ENCODE results near the gene TRNT1. TPM values are rescaled to one million over a fixed set of nuclear protein-coding genes. Genes with fewer than 3 reads are reported as not detected.

Gene TRNT1
- total and polyA plus RNA-seq, 2 experiments from 2014 or later = 33.9 to 36.4 TPM

DNA sequence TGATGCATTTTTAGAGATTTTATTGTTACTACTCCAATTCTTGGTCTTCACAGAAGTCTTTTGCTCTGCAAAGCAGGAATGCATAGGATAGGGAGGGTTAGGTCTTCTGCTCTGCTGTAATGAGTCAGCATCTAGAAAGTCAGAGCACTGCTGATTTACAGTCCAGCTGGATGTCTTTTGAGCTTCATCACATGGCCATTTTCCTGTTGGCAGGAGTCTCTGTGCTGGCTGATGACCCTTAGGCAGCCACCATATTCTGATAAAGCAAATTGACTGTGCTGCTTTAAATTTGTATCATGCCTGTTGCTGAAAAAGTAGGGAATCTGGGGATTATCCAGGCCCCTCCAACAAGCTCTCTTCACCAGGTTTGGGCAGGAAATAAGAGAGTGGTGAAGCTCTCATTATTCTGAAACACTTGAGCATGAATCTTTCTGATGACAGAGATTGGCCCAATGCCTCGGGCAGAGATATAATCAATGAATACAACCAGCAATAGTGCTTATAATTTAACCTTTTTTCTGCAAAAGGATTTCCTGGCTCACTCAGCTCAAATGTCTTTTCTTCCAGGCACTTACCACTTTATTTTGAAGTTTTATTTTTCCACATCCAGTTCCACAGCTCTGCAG is 62.5 kb downstream of the TRNT1 start:
- H3K9me3 Mint-ChIP-seq = peaks cover 82% of the 10 kb centered on the region
- H3K27me3 Mint-ChIP-seq (ENCODE audit: insufficient read depth, low read depth, poor library complexity) = no peaks in the 10 kb centered on the region
- DNase-seq (ENCODE audit: low spot score) (no peak), ATAC-seq (no peak)
- H3K36me3 Mint-ChIP-seq (ENCODE audit: low read depth) = peaks cover 4% of the 10 kb centered on the region; the same call in 1 of the 3 replicates
- H3K27me3 ChIP-seq (ENCODE audit: insufficient read depth) = no peaks in the 10 kb centered on the region
- H3K36me3 ChIP-seq (ENCODE audit: insufficient read depth) = no peaks in the 10 kb centered on the region
- no peaks in the 10 kb centered on the region for H3K4me1 Mint-ChIP-seq
- no peak for TF ChIP-seq ZNF331 (CRISPR knock-in tag; IDR thresholded peaks at IDR 0.05; ENCODE audit: low read depth)
- no peak for TF ChIP-seq ZNF114 (CRISPR knock-in tag; IDR thresholded peaks at IDR 0.05)
- no peak for TF ChIP-seq POLR2AphosphoS5 (IDR thresholded peaks at IDR 0.05; ENCODE audit: low read depth)
- TF ChIP-seq JUNB (IDR thresholded peaks at IDR 0.05; ENCODE audit: unreplicated experiment) = no peak
- no peak for TF ChIP-seq STAT1 (IDR thresholded peaks at IDR 0.05; ENCODE audit: unreplicated experiment)
- TF ChIP-seq, protein P1, sequence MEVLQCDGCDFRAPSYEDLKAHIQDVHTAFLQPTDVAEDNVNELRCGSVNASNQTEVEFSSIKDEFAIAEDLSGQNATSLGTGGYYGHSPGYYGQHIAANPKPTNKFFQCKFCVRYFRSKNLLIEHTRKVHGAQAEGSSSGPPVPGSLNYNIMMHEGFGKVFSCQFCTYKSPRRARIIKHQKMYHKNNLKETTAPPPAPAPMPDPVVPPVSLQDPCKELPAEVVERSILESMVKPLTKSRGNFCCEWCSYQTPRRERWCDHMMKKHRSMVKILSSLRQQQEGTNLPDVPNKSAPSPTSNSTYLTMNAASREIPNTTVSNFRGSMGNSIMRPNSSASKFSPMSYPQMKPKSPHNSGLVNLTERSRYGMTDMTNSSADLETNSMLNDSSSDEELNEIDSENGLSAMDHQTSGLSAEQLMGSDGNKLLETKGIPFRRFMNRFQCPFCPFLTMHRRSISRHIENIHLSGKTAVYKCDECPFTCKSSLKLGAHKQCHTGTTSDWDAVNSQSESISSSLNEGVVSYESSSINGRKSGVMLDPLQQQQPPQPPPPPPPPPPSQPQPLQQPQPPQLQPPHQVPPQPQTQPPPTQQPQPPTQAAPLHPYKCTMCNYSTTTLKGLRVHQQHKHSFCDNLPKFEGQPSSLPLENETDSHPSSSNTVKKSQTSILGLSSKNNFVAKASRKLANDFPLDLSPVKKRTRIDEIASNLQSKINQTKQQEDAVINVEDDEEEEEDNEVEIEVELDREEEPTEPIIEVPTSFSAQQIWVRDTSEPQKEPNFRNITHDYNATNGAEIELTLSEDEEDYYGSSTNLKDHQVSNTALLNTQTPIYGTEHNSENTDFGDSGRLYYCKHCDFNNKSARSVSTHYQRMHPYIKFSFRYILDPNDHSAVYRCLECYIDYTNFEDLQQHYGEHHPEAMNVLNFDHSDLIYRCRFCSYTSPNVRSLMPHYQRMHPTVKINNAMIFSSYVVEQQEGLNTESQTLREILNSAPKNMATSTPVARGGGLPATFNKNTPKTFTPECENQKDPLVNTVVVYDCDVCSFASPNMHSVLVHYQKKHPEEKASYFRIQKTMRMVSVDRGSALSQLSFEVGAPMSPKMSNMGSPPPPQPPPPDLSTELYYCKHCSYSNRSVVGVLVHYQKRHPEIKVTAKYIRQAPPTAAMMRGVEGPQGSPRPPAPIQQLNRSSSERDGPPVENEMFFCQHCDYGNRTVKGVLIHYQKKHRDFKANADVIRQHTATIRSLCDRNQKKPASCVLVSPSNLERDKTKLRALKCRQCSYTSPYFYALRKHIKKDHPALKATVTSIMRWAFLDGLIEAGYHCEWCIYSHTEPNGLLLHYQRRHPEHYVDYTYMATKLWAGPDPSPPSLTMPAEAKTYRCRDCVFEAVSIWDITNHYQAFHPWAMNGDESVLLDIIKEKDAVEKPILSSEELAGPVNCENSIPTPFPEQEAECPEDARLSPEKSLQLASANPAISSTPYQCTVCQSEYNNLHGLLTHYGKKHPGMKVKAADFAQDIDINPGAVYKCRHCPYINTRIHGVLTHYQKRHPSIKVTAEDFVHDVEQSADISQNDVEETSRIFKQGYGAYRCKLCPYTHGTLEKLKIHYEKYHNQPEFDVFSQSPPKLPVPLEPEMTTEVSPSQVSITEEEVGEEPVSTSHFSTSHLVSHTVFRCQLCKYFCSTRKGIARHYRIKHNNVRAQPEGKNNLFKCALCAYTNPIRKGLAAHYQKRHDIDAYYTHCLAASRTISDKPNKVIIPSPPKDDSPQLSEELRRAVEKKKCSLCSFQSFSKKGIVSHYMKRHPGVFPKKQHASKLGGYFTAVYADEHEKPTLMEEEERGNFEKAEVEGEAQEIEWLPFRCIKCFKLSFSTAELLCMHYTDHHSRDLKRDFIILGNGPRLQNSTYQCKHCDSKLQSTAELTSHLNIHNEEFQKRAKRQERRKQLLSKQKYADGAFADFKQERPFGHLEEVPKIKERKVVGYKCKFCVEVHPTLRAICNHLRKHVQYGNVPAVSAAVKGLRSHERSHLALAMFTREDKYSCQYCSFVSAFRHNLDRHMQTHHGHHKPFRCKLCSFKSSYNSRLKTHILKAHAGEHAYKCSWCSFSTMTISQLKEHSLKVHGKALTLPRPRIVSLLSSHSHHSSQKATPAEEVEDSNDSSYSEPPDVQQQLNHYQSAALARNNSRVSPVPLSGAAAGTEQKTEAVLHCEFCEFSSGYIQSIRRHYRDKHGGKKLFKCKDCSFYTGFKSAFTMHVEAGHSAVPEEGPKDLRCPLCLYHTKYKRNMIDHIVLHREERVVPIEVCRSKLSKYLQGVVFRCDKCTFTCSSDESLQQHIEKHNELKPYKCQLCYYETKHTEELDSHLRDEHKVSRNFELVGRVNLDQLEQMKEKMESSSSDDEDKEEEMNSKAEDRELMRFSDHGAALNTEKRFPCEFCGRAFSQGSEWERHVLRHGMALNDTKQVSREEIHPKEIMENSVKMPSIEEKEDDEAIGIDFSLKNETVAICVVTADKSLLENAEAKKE (CRISPR knock-in tag; IDR thresholded peaks at IDR 0.05) = no peak
- no peak for TF ChIP-seq REST (IDR thresholded peaks at IDR 0.05; ENCODE audit: unreplicated experiment)
- no peak for TF ChIP-seq EZH2phosphoT487 (IDR thresholded peaks at IDR 0.05; ENCODE audit: unreplicated experiment)
- TF ChIP-seq CTCF (conservative IDR thresholded peaks at IDR 0.05; ENCODE audit: low read depth in 2 of 2) = no peak
- TF ChIP-seq CREB1 (CRISPR knock-in tag; IDR thresholded peaks at IDR 0.05; ENCODE audit: low read depth) = no peak
- TF ChIP-seq EZH2 (IDR thresholded peaks at IDR 0.05; ENCODE audit: low read depth, unreplicated experiment) = no peak
- TF ChIP-seq NANOG (IDR thresholded peaks at IDR 0.05; ENCODE audit: borderline replicate concordance) = no peak
- TF ChIP-seq ETS1 (IDR thresholded peaks at IDR 0.05) = no peak
- H4K20me1 ChIP-seq (replicated peaks; ENCODE audit: insufficient read depth) = no peaks in the 10 kb centered on the region
- H3K4me3 Mint-ChIP-seq = no peak overlapping the region
- H3K4me1 ChIP-seq (ENCODE audit: insufficient read depth) = no peaks in the 10 kb centered on the region
- H3F3A ChIP-seq (replicated peaks; ENCODE audit: low read depth) = no peaks in the 10 kb centered on the region
- no peak overlapping the region for H2AFZ ChIP-seq
- H3K27ac Mint-ChIP-seq = no peak overlapping the region
- H3K79me2 ChIP-seq (replicated peaks; ENCODE audit: insufficient read depth) = no peaks in the 10 kb centered on the region
- 0 out of 2 replicates have a peak, but pooled peaks cover 3% of the 10 kb centered on the region for H3K9me2 ChIP-seq (ENCODE audit: insufficient read depth)
- no peak overlapping the region for H3K27ac ChIP-seq (ENCODE audit: low read depth)
- no peak overlapping the region for H3K4me2 ChIP-seq
- H3K4me3 ChIP-seq = no peak overlapping the region
